H1 (cell line): ENCODE measurements around the gene KCTD4. TPM values are rescaled to one million over a fixed set of nuclear protein-coding genes. Genes with fewer than 3 reads are reported as not detected.

Experiments used
- CHD7 ChIP-seq: fragments of 300-600 bp; sonication (generic); IDR thresholded peaks from 2 replicates; pipeline ENCODE4 v1.7.1; 2012; ENCODE audit warnings: low read length, moderate library complexity, mild to moderate bottlenecking, inconsistent platforms; ENCODE audit not compliant: insufficient replicate concordance
- POU5F1 ChIP-seq: IDR thresholded peaks from 2 replicates; pipeline ENCODE4 v1.6.1; 2011; ENCODE audit warnings: low read depth, mild to moderate bottlenecking, low read length, moderate library complexity
- SIX5 ChIP-seq: IDR thresholded peaks from 2 replicates; pipeline ENCODE4 v1.6.1; 2011; ENCODE audit warnings: mild to moderate bottlenecking, low read depth, low read length
- polyA plus RNA-seq, 7 experiments: library from polyadenylated mRNA; depleted of rRNA in 3 of 7; stranded (reverse) in 5 of 7; unstranded in 2 of 7; fragments of >200 nt in 5 of 7; fragments of 200-250 nt in 2 of 7; gene quantifications; 1 replicate in 5 of 7; 2 replicates in 1 of 7; 4 replicates in 1 of 7; pipeline versions ENCODE4 v1.2.1 to v1.2.3, GENCODE V29; 2011 to 2013; ENCODE audit warnings: missing spikeins in 2 of 7, mixed read lengths in 2 of 7
- total RNA-seq: library from RNA; stranded (reverse); fragmentation: NEBNext Ultra II Directional; extraction: Animal tissue kit (Norgen Biotek cat#: 25700); gene quantifications from 2 replicates; pipeline ENCODE4 v1.2.1, GENCODE V29; 2021

KCTD4 gene
- total and polyA plus RNA-seq, 2 of the 8 experiments (the other 6 are each of a cell fraction or from before 2014, with no cell fraction given), result not detected

GRCh38 chr13:45166858-45167257 lies 34.0 kb downstream of the KCTD4 start (continued):
- TF ChIP-seq CHD7 (no peak), POU5F1 (no peak), SIX5 (no peak)
